Endodermal cell (in vitro differentiated cells): ENCODE data around the gene ZNF594. TPM values are rescaled to one million over a fixed set of nuclear protein-coding genes. Genes with fewer than 3 reads are reported as not detected.
"Not testable (repeated sequence)": the region's sequence is repeated elsewhere in the genome, so short reads cannot be mapped to it uniquely, and the experiment has no call there.

Source experiments
- DNase-seq: peaks from one replicate; pipeline ENCODE4 v3.0.0-alpha.2; 2017
- H3K27ac ChIP-seq: 2 replicates; pipeline ENCODE4 v1.5.1; 2013; ENCODE audit warnings: mild to moderate bottlenecking, low read depth, low read length, moderate library complexity
- H3K27me3 ChIP-seq: 2 replicates; pipeline ENCODE4 v1.6.1; 2013; ENCODE audit warnings: mild to moderate bottlenecking, low read length, moderate library complexity; ENCODE audit not compliant: insufficient read depth, control insufficient read depth, poor library complexity, severe bottlenecking
- H3K36me3 ChIP-seq: 2 replicates; pipeline ENCODE4 v1.7.0; 2013; ENCODE audit warnings: mild to moderate bottlenecking, low read length, moderate library complexity; ENCODE audit not compliant: control insufficient read depth, insufficient read depth
- H3K4me1 ChIP-seq: one replicate; pipeline ENCODE4 v1.7.0; 2013; ENCODE audit warnings: low read length; ENCODE audit not compliant: control insufficient read depth, insufficient read depth
- H3K4me3 ChIP-seq: 2 replicates; pipeline ENCODE4 v1.5.1; 2013; ENCODE audit warnings: mild to moderate bottlenecking, low read length, moderate library complexity
- H3K9ac ChIP-seq: 2 replicates; pipeline ENCODE4 v1.6.1; 2013; ENCODE audit warnings: mild to moderate bottlenecking, low read length, moderate library complexity; ENCODE audit not compliant: poor library complexity, severe bottlenecking; ENCODE audit errors: extremely low read depth
- H3K9me3 ChIP-seq: 2 replicates; pipeline ENCODE4 v1.6.1; 2013; ENCODE audit warnings: mild to moderate bottlenecking, low read length, moderate library complexity; ENCODE audit not compliant: control insufficient read depth
- H3K27ac Mint-ChIP-seq: 2 replicates; pipeline ENCODE4 v1.8.0; 2020; ENCODE audit warnings: mixed read lengths
- H3K27me3 Mint-ChIP-seq: 2 replicates; pipeline ENCODE4 v1.8.0; 2021; ENCODE audit warnings: mild to moderate bottlenecking, mixed read lengths; ENCODE audit not compliant: insufficient read depth
- H3K36me3 Mint-ChIP-seq: 2 replicates; pipeline ENCODE4 v1.8.0; 2020; ENCODE audit warnings: low read depth, mixed read lengths
- H3K4me1 Mint-ChIP-seq: 2 replicates; pipeline ENCODE4 v1.8.0; 2020; ENCODE audit warnings: mixed read lengths
- H3K4me3 Mint-ChIP-seq: 2 replicates; pipeline ENCODE4 v1.8.0; 2020; ENCODE audit warnings: mild to moderate bottlenecking, moderate library complexity, mixed read lengths
- H3K9me3 Mint-ChIP-seq: 2 replicates; pipeline ENCODE4 v1.8.0; 2020; ENCODE audit warnings: mild to moderate bottlenecking, mixed read lengths
- WGBS, 2 experiments: methylation state at CpG; one replicate each; pipeline versions ENCODE4 v1.1.5 to v1.1.7; 2013; ENCODE audit warnings: missing lambda C conversion rate in 2 of 2, mixed read lengths in 1 of 2; ENCODE audit not compliant: insufficient coverage in 1 of 2, insufficient read length in 1 of 2; 5-methylcytosine and 5-hydroxymethylcytosine counted together
- total RNA-seq, 2 donors: library from RNA; stranded (reverse); fragmentation: NEBNext Ultra II Directional in 1 of 2; extraction: Animal tissue kit (Norgen Biotek cat#: 25700) in 1 of 2; gene quantifications; 2 replicates in 1 of 2; 3 replicates in 1 of 2; pipeline ENCODE4 v1.2.1, GENCODE V29; 2021
- TF ChIP-seq, protein P1 (sequence below): fragments of 200-600 bp; sonication (generic); conservative IDR thresholded peaks from 2 replicates; pipeline ENCODE4 v1.5.0; 2021; ENCODE audit warnings: antibody characterized with exemption, mild to moderate bottlenecking

ZNF594 gene
- total RNA-seq, 2 donors from 2014 or later = 13.9 to 15.5 TPM

GRCh38 chr17:5237541-5238016 lies 45.9 kb upstream of the ZNF594 start:
- TF ChIP-seq, protein P1, sequence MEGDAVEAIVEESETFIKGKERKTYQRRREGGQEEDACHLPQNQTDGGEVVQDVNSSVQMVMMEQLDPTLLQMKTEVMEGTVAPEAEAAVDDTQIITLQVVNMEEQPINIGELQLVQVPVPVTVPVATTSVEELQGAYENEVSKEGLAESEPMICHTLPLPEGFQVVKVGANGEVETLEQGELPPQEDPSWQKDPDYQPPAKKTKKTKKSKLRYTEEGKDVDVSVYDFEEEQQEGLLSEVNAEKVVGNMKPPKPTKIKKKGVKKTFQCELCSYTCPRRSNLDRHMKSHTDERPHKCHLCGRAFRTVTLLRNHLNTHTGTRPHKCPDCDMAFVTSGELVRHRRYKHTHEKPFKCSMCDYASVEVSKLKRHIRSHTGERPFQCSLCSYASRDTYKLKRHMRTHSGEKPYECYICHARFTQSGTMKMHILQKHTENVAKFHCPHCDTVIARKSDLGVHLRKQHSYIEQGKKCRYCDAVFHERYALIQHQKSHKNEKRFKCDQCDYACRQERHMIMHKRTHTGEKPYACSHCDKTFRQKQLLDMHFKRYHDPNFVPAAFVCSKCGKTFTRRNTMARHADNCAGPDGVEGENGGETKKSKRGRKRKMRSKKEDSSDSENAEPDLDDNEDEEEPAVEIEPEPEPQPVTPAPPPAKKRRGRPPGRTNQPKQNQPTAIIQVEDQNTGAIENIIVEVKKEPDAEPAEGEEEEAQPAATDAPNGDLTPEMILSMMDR = peak; percentile 94
- H3K27ac Mint-ChIP-seq = no peak overlapping the region
- no peaks in the 10 kb centered on the region for H3K36me3 ChIP-seq
- WGBS, 2 experiments = 31 to 38% methylated on average over 2 to 6 of the region's 6 CpGs
- peaks cover 6% of the 10 kb centered on the region for H3K36me3 Mint-ChIP-seq
- peaks cover 19% of the 10 kb centered on the region for H3K27me3 Mint-ChIP-seq
- no peak overlapping the region for H3K4me3 Mint-ChIP-seq
- no peak overlapping the region for H3K27ac ChIP-seq
- peaks cover 5% of the 10 kb centered on the region for H3K4me1 Mint-ChIP-seq
- H3K9me3 Mint-ChIP-seq = peaks cover 2% of the 10 kb centered on the region
- H3K9ac ChIP-seq = no peak overlapping the region
- peak; percentile 94 for DNase-seq
- peaks cover 5% of the 10 kb centered on the region for H3K9me3 ChIP-seq
- H3K4me3 ChIP-seq = no peak overlapping the region
- H3K27me3 ChIP-seq = no peaks in the 10 kb centered on the region
- H3K4me1 ChIP-seq = no peaks in the 10 kb centered on the region

- Histone ChIP-seq H3K9ac (no peak overlapping the region), H3K27ac (no peak overlapping the region), H3K9me3 (peaks cover 2% of the 10 kb centered on the region), H3K36me3 (no peaks in the 10 kb centered on the region), H3K4me1 (no peaks in the 10 kb centered on the region), H3K4me3 (no peak overlapping the region), H3K27me3 (no peaks in the 10 kb centered on the region)
- TF ChIP-seq, protein P1 = no peak
- Mint-ChIP-seq H3K27me3 (peaks cover 19% of the 10 kb centered on the region), H3K4me3 (no peak overlapping the region), H3K36me3 (peaks cover 6% of the 10 kb centered on the region), H3K9me3 (peaks cover under 1% of the 10 kb centered on the region), H3K27ac (no peak overlapping the region), H3K4me1 (peaks cover 10% of the 10 kb centered on the region)
- DNase-seq = no peak
- WGBS, 2 experiments = 92% methylated on average over 2 to 3 of the region's 3 CpGs
Observed at GRCh38 chr17:5236938-5237540, 45.4 kb upstream of the ZNF594 start.

DNA sequence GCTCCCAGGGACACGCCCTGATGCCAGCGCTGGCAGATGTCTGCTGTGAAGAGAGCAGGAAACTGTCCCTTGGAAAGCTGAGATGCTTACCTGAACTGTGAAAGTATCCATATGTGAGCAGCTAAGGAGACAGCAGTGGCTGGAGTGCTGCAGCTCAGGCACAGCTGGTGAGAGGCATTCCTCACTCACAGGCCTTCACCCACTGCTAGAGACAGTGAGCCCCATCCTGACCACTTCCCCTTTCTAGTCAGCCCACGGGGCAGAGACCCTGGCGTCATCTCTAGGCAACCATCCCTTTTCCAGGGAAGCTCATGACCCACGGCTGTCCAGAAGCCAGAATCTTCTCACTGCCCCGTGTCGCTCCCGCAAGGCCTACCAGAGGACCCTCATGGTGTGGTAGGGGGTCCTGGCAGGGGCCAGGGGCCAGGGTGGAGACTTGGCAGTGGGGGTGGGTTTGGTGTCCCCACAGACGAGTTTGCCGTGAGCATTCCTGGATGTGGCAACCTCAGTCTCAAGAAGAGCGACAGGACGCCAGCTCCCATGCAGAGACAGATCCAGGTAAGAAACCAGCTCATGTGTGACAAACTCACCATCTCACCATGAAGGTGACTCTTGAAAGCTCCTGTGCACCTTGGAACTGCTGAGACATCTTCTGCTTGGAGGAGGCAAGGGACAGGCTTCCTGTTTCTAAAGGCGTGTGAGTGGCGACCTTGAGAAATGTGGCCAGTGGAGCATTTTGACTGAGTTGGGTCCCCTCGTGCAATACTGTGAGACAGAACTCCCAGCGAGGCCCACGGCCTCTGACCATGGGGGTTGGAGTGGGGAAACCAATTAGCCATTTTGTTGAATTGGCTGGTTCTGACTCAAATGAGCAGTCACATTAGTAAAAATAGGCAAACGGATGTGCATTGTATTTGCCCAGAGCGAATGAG lies 43.2 kb upstream of the ZNF594 start, which contains the start of gene SCIMP:
Gene SCIMP, minus strand, starts transcription at position 216 of the 932 bp plus-strand sequence. Its CDS starts 105 bp downstream, at position 111.
- DNase-seq = no peak
- Histone ChIP-seq H3K4me3 (no peak within 1 kb of the TSS), H3K27me3 (no peaks in the 10 kb centered on the region), H3K27ac (no peak within 1 kb of the TSS), H3K9me3 (peaks cover 3% of the 10 kb centered on the region), H3K4me1 (no peaks in the 10 kb centered on the region), H3K9ac (no peak within 1 kb of the TSS), H3K36me3 (no peaks in the 10 kb centered on the region)
- Mint-ChIP-seq H3K27me3 (peaks cover 18% of the 10 kb centered on the region), H3K27ac (no peak within 1 kb of the TSS), H3K4me1 (peaks cover 10% of the 10 kb centered on the region), H3K4me3 (no peak within 1 kb of the TSS), H3K9me3 (no peaks in the 10 kb centered on the region), H3K36me3 (peaks cover 10% of the 10 kb centered on the region)
- TF ChIP-seq, protein P1 = no peak
- WGBS, 2 experiments = 94 to 98% methylated on average over 11 to 19 of the region's 19 CpGs

DNA sequence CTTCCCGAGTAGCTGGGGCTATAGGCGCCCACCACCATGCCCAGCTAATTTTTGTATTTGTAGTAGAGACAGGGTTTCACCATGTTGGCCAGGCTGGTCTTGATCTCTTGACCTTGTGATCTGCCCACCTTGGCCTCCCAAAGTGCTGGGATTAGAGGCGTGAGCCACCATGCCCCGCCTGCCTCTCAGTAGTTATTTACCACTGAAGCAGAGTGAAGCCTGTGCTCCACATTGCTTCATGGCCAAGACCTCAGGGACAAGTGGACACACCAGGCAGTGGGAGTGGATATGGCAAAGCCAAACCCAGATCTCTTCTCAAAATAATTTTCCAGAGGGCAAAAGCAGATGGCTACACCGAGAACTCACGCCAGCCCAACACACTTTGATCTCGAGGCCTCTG lies 41.8 kb upstream of the ZNF594 start:
- not testable (repeated sequence) for H3K9me3 Mint-ChIP-seq, H3K27ac Mint-ChIP-seq, H3K27ac ChIP-seq, H3K4me1 Mint-ChIP-seq, H3K4me3 Mint-ChIP-seq, H3K36me3 ChIP-seq, H3K4me1 ChIP-seq, H3K27me3 Mint-ChIP-seq, DNase-seq, H3K27me3 ChIP-seq, H3K36me3 Mint-ChIP-seq, H3K4me3 ChIP-seq, H3K9ac ChIP-seq, H3K9me3 ChIP-seq
- WGBS, 2 experiments = 91 to 97% methylated on average over 5 to 7 of the region's 7 CpGs
